ENCODE measurements around the gene NELL2.

NELL2 gene

DNA sequence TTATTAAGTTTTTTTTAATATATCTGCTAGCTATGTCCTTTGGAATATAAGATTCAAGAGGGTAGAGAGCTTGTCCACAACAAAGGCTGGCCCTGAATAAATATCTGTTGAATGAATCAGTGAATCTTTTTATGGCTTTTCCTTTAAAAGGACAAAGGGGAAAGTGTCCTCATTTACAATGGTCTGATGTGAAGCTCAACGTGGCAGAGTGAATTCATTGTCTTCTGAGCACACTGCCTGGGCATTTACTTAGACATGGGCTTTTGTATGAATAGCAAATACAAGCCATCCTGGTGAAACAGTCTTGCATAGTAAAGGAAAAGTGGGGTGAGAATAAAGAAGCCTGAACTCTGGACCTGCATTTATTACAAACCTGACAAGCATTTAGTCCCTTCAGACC is 201.2 kb downstream of the NELL2 start:
- no peak overlapping the region for H3K27ac Mint-ChIP-seq
- H3K4me3 Mint-ChIP-seq, result no peak overlapping the region
- no peaks in the 10 kb centered on the region for H3K36me3 Mint-ChIP-seq
- ATAC-seq (ENCODE audit: low read depth) (no peak), DNase-seq (ENCODE audit: low spot score in 2 of 2) (no peak)
- H3K9me3 Mint-ChIP-seq, result peaks cover 2% of the 10 kb centered on the region
- no peaks in the 10 kb centered on the region for H3K27me3 Mint-ChIP-seq
- no peaks in the 10 kb centered on the region for H3K4me1 Mint-ChIP-seq

DNA sequence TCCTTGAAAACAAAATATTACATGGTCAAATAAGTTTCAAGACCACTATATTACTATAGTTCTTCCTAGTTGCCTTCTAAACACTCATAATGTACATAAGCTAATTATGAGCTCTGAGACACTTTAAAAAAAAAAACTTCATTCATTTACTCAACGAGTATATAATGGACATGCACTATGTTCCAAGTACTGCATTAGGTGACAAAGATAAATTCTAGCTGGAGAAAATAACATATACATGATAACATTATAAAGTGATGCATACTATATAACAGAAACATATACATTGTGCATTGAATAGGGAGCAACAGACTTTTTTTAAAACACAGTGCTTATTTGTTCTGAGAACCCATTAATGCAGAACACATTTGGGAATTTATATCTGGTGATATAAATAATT is 202.3 kb downstream of the NELL2 start:
- no peaks in the 10 kb centered on the region for H3K27me3 Mint-ChIP-seq
- H3K27ac Mint-ChIP-seq, result no peak overlapping the region
- no peaks in the 10 kb centered on the region for H3K4me1 Mint-ChIP-seq
- peaks cover 7% of the 10 kb centered on the region for H3K9me3 Mint-ChIP-seq
- ATAC-seq (ENCODE audit: low read depth), result no peak
- DNase-seq (ENCODE audit: low spot score in 2 of 2), result no peak
- H3K4me3 Mint-ChIP-seq, result no peak overlapping the region
- H3K36me3 Mint-ChIP-seq, result no peaks in the 10 kb centered on the region

DNA sequence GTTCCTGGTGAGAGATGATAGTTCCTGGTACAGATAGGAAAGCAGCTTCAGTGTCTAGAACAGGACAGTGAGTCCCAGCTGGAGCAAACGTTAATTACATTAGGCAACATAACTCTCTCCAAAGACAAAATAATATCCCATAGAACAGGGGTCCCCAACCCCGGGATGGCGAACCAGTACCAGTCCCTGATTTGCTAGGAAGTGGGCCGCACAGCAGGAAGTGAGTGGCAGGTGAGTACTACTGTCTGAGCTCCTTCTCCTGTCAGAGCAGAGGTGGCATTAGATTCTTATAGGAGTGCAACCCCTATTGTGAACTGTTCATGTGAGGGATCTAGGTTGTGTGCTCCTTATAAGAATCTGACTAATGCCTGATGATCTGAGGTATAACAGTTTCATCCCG is 204.1 kb downstream of the NELL2 start:
- no peak for DNase-seq (ENCODE audit: low spot score in 2 of 2)
- no peaks in the 10 kb centered on the region for H3K4me1 Mint-ChIP-seq
- H3K27ac Mint-ChIP-seq, result no peak overlapping the region
- H3K4me3 Mint-ChIP-seq, result no peak overlapping the region
- ATAC-seq (ENCODE audit: low read depth), result no peak
- H3K9me3 Mint-ChIP-seq, result peaks cover 7% of the 10 kb centered on the region
- no peaks in the 10 kb centered on the region for H3K27me3 Mint-ChIP-seq
- H3K36me3 Mint-ChIP-seq, result no peaks in the 10 kb centered on the region

DNA sequence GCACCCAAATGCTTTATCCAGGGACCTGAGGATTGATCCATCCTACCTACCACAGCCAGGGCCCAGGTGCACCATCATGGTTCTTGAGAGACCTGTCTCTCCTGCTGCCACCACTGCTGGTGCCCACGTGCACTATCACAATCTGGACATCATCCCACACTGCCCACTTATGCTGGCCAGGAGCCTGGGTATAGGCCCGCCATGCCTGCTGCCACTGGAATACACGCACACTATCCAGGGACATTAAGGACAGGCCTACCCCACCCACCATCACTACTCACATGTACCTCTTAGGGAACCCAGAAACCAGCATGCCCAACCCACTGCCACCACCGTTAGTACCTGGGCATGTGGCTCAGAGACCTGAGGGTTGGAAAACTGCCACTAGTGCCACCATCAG is 207.7 kb downstream of the NELL2 start:
- no peak for ATAC-seq (ENCODE audit: low read depth)
- DNase-seq (ENCODE audit: low spot score in 2 of 2), result no peak
- peaks cover 2% of the 10 kb centered on the region for H3K27me3 Mint-ChIP-seq
- H3K9me3 Mint-ChIP-seq, result peaks cover 7% of the 10 kb centered on the region
- H3K27ac Mint-ChIP-seq, result no peak overlapping the region
- no peaks in the 10 kb centered on the region for H3K36me3 Mint-ChIP-seq
- no peak overlapping the region for H3K4me3 Mint-ChIP-seq
- H3K4me1 Mint-ChIP-seq, result no peaks in the 10 kb centered on the region

DNA sequence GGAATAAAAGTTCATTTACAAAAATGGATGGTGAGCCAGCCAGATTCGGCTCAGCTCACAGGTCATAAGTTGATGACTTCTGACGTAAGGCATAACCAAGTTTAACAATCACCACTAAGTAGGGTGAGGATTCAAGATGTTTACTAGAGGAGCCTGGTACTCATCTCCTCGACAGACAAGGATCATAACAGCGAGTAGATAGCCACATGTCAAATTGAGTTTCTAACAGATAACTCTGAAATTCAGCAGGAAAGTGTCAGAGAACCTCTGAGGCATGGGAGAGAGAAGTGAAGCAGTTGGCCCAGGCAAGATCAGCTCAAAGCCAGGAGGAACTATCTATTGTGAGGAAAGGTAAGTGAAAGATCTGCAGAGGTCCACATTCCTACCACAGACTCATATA is 208.7 kb downstream of the NELL2 start:
- no peaks in the 10 kb centered on the region for H3K4me1 Mint-ChIP-seq
- no peaks in the 10 kb centered on the region for H3K36me3 Mint-ChIP-seq
- peaks cover 7% of the 10 kb centered on the region for H3K9me3 Mint-ChIP-seq
- ATAC-seq (ENCODE audit: low read depth) (no peak), DNase-seq (ENCODE audit: low spot score in 2 of 2) (no peak)
- H3K27me3 Mint-ChIP-seq, result peaks cover 2% of the 10 kb centered on the region
- H3K4me3 Mint-ChIP-seq, result no peak overlapping the region
- H3K27ac Mint-ChIP-seq, result no peak overlapping the region

DNA sequence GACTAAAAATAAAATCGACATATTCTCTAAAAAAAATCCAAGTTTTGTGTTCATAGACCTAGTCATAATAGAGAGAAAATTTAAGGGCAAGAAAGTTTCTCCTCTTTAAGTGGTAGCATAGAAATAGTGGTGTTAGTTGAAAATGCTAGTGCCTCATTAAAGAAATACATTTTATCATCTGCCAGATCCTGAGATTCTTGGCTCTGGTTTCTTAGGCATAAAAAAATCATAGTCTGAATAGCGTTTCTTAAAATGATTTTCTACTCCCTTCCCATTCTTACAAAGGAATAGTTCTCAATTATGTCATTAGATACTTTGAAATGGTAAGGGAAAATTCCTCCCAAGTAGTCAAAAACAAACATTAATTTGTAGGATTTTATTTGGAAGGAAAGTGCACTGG is 212.8 kb downstream of the NELL2 start:
- ATAC-seq (ENCODE audit: low read depth), result no peak
- H3K36me3 Mint-ChIP-seq, result no peaks in the 10 kb centered on the region

DNA sequence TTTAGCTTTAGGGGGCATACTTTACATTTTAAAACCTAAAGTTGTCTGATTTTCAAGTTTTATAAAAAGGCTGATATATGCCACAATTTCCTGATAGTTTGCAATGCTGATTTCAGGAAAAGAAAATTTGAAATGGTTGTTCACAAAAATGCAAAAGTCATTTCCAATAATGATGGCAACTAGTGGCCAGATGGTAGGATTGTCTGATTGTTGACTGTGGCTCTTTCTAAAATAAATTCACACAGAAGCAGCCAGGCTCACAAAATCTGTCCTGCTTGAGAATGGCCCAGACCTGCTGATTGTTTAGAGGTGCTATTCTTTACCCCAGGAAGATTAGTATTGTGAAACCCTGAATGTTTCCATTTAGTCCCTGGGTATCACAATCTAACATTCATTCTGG is 220.3 kb downstream of the NELL2 start:
- H3K9me3 Mint-ChIP-seq, result no peaks in the 10 kb centered on the region
- H3K27ac Mint-ChIP-seq, result no peak overlapping the region
- no peaks in the 10 kb centered on the region for H3K36me3 Mint-ChIP-seq
- no peaks in the 10 kb centered on the region for H3K27me3 Mint-ChIP-seq
- no peak overlapping the region for H3K4me3 Mint-ChIP-seq
- H3K4me1 Mint-ChIP-seq, result no peaks in the 10 kb centered on the region
- ATAC-seq (ENCODE audit: low read depth), result no peak
- no peak for DNase-seq (ENCODE audit: low spot score in 2 of 2)

More for the DNA sequence above, 212.8 kb downstream of the NELL2 start:
- Mint-ChIP-seq H3K4me1 (no peaks in the 10 kb centered on the region), H3K9me3 (no peaks in the 10 kb centered on the region), H3K27ac (no peak overlapping the region), H3K27me3 (peaks cover 2% of the 10 kb centered on the region), H3K4me3 (no peak overlapping the region)
- DNase-seq (ENCODE audit: low spot score in 2 of 2), result no peak

DNA sequence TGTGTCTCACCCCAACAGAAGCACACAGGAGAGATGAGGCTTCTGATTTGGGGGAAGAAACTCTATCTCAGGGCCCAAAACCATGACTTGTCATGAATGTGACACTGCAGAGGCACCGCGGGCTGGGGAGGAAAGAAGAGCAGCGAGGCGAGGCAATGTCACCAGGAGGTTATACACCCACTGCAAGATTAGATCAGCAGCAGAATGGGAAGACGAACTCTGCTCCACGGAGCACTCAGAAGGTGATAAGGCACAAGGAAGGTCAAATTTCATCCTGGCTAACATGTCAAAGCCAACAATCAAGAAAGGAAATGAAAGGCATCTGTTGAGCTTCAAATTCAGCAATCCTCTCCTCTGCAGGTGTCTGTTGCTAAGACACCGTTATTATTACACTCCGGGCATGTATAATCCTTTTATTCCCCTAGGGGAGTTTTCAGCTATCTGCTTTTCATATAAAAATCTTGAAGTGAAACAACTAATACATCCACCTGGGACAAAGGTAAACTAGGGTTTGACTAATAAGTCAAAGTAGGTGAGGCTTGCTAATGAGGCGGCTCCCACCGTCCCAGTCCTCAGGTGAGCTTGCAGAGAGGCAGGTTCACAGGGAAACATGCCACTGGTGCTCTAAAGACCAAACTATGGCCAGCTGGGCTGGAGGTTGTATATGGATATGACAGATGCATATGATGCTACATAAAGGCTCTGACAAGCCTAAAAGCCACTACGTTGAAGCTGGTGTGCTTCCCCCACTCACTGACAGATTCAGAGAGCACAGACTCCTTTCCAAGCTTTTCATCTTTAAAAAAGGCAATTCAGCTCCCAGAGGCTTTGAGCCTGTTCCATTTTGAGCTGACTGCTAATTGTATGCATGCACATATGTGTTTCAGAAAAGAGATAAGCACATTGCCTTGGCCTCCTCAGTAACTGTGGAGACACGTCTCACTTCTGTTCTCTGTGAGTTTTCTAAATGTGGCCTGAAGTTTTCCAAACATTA is 221.2 kb downstream of the NELL2 start:
- no peaks in the 10 kb centered on the region for H3K36me3 Mint-ChIP-seq
- no peaks in the 10 kb centered on the region for H3K9me3 Mint-ChIP-seq
- ATAC-seq (ENCODE audit: low read depth) (no peak), DNase-seq (ENCODE audit: low spot score in 2 of 2) (no peak)
- no peak overlapping the region for H3K4me3 Mint-ChIP-seq
- H3K4me1 Mint-ChIP-seq, result no peaks in the 10 kb centered on the region
- H3K27me3 Mint-ChIP-seq, result no peaks in the 10 kb centered on the region
- H3K27ac Mint-ChIP-seq, result no peak overlapping the region

DNA sequence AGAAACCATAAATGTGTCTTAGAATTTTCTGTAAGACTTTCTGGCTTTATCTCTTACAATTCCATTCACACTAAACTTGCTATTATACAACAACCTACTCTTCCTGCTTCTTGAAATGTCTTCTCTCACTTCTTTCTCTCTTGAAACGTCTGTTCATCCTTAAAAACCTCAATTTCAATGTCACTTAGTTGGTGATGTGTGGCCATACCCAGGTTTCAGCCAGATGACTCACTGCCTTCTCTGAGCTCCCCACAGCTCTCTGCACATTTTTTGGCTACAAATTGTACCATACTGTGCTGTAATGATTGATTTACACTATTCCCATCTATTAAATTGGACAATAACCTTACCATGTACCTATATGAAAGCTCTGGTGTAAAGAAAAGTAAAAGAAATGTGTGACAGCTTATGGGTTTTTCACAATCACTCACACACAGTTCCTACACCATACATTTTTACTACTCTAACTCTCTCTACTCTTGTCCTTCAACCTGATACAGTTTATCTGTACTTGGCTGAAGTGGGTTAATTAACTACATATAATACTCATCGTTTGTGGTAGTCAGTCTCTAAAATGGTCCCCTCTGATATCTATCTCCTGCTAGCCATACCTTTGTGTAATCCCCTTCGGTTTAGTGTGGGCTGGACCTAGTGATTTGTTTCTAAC is 222.1 kb downstream of the NELL2 start:
- Mint-ChIP-seq H3K4me3 (no peak overlapping the region), H3K4me1 (no peaks in the 10 kb centered on the region), H3K36me3 (no peaks in the 10 kb centered on the region), H3K9me3 (no peaks in the 10 kb centered on the region), H3K27me3 (no peaks in the 10 kb centered on the region), H3K27ac (no peak overlapping the region)
- ATAC-seq (ENCODE audit: low read depth) (no peak), DNase-seq (ENCODE audit: low spot score in 2 of 2) (no peak)

DNA sequence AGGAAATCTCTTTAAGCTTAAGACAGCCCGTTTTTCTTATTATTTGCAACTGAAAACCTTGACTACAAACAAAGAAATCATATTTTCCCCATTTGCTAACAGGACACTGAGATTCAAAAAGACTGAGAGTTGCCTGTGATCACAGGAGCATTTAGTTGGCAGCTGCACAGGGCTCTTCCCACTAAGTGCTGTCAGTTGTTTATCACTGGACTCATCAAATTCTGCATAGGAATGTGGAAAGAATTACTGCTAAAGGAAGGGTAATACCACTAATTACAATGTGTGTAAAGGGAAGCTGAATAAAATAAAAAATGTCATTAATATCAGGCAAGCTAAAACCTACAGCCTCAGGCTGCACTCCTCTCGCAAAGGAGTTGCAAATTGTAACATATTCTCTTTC is 226.4 kb downstream of the NELL2 start:
- Mint-ChIP-seq H3K27ac (no peak overlapping the region), H3K4me1 (no peaks in the 10 kb centered on the region), H3K36me3 (no peaks in the 10 kb centered on the region), H3K27me3 (no peaks in the 10 kb centered on the region), H3K9me3 (no peaks in the 10 kb centered on the region), H3K4me3 (no peak overlapping the region)
- no peak for DNase-seq (ENCODE audit: low spot score in 2 of 2)
- ATAC-seq (ENCODE audit: low read depth), result no peak

DNA sequence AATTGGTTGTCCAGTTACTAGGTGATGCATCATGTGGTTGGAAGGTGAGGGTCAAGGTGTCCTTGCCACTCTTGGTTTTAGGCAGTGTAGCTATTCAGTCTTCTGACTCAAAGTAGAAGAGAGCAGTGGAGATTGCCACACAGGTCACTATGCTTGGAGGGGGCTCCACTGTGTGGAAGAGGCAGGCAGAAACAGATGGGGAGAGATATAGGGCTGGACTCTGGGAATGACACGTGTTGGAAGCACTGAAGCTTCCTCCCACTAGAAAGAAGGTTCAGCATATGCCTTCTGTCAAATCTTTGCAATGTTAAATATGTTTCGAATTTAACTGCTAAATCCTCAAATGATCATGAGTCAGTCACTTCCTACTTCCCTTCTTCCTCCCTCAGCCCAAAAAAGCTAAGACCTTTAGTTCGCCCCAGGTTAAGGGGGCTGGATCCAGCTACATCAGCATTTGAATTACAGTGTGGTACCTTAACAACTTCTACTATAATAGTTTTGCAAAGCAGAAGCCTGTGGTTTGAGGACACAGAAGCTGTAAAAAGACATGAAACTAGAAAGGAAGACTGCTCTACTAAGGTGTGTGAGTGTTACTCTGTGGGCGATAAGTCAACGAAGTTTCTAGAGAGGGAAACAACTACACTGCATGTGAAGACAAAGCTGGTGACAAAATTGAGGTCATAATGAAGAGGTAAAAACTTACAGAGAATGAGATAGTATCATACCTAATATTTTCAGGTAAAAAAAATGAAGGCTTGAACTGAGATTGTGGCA is 228.0 kb downstream of the NELL2 start:
- no peaks in the 10 kb centered on the region for H3K9me3 Mint-ChIP-seq
- H3K36me3 Mint-ChIP-seq, result no peaks in the 10 kb centered on the region
- no peak overlapping the region for H3K4me3 Mint-ChIP-seq
- DNase-seq (ENCODE audit: low spot score in 2 of 2) (no peak), ATAC-seq (ENCODE audit: low read depth) (no peak)
- H3K27ac Mint-ChIP-seq, result no peak overlapping the region
- no peaks in the 10 kb centered on the region for H3K4me1 Mint-ChIP-seq
- no peaks in the 10 kb centered on the region for H3K27me3 Mint-ChIP-seq

DNA sequence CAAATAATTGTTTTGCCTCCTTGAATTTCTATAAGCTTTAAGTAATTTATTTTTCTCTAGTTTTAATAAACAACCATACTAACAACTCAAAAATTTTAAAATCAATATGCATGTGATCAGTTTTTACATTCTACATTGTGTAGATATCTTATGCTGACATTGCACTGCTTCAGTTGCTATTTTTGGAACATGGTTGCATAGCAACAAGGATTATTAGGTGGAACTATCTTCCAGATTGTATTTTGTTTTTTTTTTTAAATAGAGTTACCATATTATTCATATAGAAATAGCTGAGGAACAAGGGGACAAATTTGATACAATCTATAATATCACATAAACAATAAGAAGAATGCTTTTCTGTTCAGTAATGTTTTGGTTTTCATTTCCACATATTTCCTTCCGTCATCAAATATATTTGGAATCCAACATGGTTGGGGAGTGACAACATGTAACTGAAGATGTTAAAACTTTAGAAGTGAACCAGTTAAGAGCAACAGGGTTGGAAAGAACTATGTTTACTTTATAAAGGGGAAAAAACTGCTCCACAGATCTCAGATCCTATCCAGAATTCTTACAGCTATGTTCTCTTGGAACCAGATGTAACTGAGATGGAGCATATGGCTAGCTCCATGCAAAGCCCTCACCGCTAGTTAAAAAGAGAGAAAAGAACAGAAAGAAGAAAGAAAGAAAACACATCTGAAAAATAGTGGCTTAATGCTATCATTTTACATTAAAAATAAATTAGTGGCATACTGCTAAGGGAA is 235.5 kb downstream of the NELL2 start:
- no peak overlapping the region for H3K27ac Mint-ChIP-seq

DNA sequence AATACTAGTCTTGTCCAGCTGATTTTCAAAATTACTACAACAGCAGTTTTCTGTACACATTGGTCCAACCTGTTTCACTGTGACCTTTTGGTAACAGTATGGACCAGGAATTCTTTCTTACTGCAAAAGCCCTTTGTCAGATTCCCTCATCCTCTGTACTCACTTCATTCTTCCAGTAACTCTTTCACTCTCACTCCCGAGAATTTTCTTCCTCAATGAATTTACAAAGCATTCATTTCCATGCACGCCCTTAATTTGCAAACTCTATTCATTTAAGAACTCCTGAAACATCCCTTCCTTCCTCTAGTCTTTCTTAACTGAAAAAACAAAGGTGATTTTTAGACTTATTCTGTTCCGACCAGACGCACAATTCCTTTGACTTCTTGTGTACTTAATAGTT is 238.2 kb downstream of the NELL2 start:
- H3K27ac Mint-ChIP-seq, result no peak overlapping the region
- ATAC-seq (ENCODE audit: low read depth), result no peak
- peaks cover 2% of the 10 kb centered on the region for H3K27me3 Mint-ChIP-seq
- no peaks in the 10 kb centered on the region for H3K4me1 Mint-ChIP-seq
- no peaks in the 10 kb centered on the region for H3K36me3 Mint-ChIP-seq
- no peak for DNase-seq (ENCODE audit: low spot score in 2 of 2)
- no peak overlapping the region for H3K4me3 Mint-ChIP-seq
- no peaks in the 10 kb centered on the region for H3K9me3 Mint-ChIP-seq

More for the DNA sequence above, 235.5 kb downstream of the NELL2 start:
- DNase-seq (ENCODE audit: low spot score in 2 of 2), result no peak
- Mint-ChIP-seq H3K4me3 (no peak overlapping the region), H3K4me1 (no peaks in the 10 kb centered on the region), H3K27me3 (peaks cover 2% of the 10 kb centered on the region), H3K36me3 (no peaks in the 10 kb centered on the region), H3K9me3 (no peaks in the 10 kb centered on the region)
- no peak for ATAC-seq (ENCODE audit: low read depth)

Data from memory B cell (primary cell).